ENCODE results near the gene C17orf113.

C17orf113 gene

GRCh38 chr17:42079541-42079940 is 29.1 kb upstream of the C17orf113 start:
- peaks cover 3% of the 10 kb centered on the region; the same call in 1 of the 2 replicates for H3K4me1 ChIP-seq (ENCODE audit: insufficient read depth, low read length)
- H3K9me3 ChIP-seq (ENCODE audit: control insufficient read depth, insufficient read depth, low read length) = no peaks in the 10 kb centered on the region
- no peaks in the 10 kb centered on the region for H3K36me3 ChIP-seq (ENCODE audit: insufficient read depth, low read length)
- H3K9ac ChIP-seq (ENCODE audit: low read depth, low read length) = no peak overlapping the region

GRCh38 chr17:42078396-42079043 is 28.1 kb upstream of the C17orf113 start:
- Histone ChIP-seq H3K36me3 (ENCODE audit: insufficient read depth, low read length) (no peaks in the 10 kb centered on the region), H3K9ac (ENCODE audit: low read depth, low read length) (no peak overlapping the region), H3K4me1 (ENCODE audit: insufficient read depth, low read length) (peaks cover 3% of the 10 kb centered on the region; the same call in 1 of the 2 replicates), H3K9me3 (ENCODE audit: control insufficient read depth, insufficient read depth, low read length) (no peaks in the 10 kb centered on the region)

- Histone ChIP-seq H3K36me3 (ENCODE audit: insufficient read depth, low read length) (no peaks in the 10 kb centered on the region), H3K4me1 (ENCODE audit: insufficient read depth, low read length) (peaks cover 3% of the 10 kb centered on the region; the same call in 1 of the 2 replicates), H3K9me3 (ENCODE audit: control insufficient read depth, insufficient read depth, low read length) (no peaks in the 10 kb centered on the region), H3K9ac (ENCODE audit: low read depth, low read length) (no peak overlapping the region)
Observed at GRCh38 chr17:42077755-42078154, 27.4 kb upstream of the C17orf113 start.

- peaks cover 1% of the 10 kb centered on the region; the same call in 1 of the 2 replicates for H3K4me1 ChIP-seq (ENCODE audit: insufficient read depth, low read length)
- no peaks in the 10 kb centered on the region for H3K9me3 ChIP-seq (ENCODE audit: control insufficient read depth, insufficient read depth, low read length)
- no peak overlapping the region for H3K9ac ChIP-seq (ENCODE audit: low read depth, low read length)
- no peaks in the 10 kb centered on the region for H3K36me3 ChIP-seq (ENCODE audit: insufficient read depth, low read length)
Observed at GRCh38 chr17:42076797-42077559, 26.6 kb upstream of the C17orf113 start.

- peaks cover 4% of the 10 kb centered on the region; the same call in 1 of the 2 replicates for H3K4me1 ChIP-seq (ENCODE audit: insufficient read depth, low read length)
- no peaks in the 10 kb centered on the region for H3K9me3 ChIP-seq (ENCODE audit: control insufficient read depth, insufficient read depth, low read length)
- no peaks in the 10 kb centered on the region for H3K36me3 ChIP-seq (ENCODE audit: insufficient read depth, low read length)
- H3K9ac ChIP-seq (ENCODE audit: low read depth, low read length) = no peak overlapping the region
Observed at GRCh38 chr17:42075789-42076188, 25.4 kb upstream of the C17orf113 start.

GRCh38 chr17:42072323-42073187 is 22.2 kb upstream of the C17orf113 start:
- Histone ChIP-seq H3K9ac (ENCODE audit: low read depth, low read length) (peak overlapping the region; percentile 72), H3K4me1 (ENCODE audit: insufficient read depth, low read length) (peaks cover 9% of the 10 kb centered on the region; the same call in 1 of the 2 replicates), H3K36me3 (ENCODE audit: insufficient read depth, low read length) (no peaks in the 10 kb centered on the region), H3K9me3 (ENCODE audit: control insufficient read depth, insufficient read depth, low read length) (no peaks in the 10 kb centered on the region)

GRCh38 chr17:42071810-42072209 is 21.4 kb upstream of the C17orf113 start:
- H3K36me3 ChIP-seq (ENCODE audit: insufficient read depth, low read length) = no peaks in the 10 kb centered on the region
- peak overlapping the region; percentile 72; the same call in 1 of the 2 replicates for H3K9ac ChIP-seq (ENCODE audit: low read depth, low read length)
- no peaks in the 10 kb centered on the region for H3K9me3 ChIP-seq (ENCODE audit: control insufficient read depth, insufficient read depth, low read length)
- H3K4me1 ChIP-seq (ENCODE audit: insufficient read depth, low read length) = peaks cover 9% of the 10 kb centered on the region; the same call in 1 of the 2 replicates

GRCh38 chr17:42068979-42069378 is 18.6 kb upstream of the C17orf113 start:
- H3K4me1 ChIP-seq (ENCODE audit: insufficient read depth, low read length) = peaks cover 9% of the 10 kb centered on the region; the same call in 1 of the 2 replicates
- no peaks in the 10 kb centered on the region for H3K9me3 ChIP-seq (ENCODE audit: control insufficient read depth, insufficient read depth, low read length)
- H3K9ac ChIP-seq (ENCODE audit: low read depth, low read length) = no peak overlapping the region
- no peaks in the 10 kb centered on the region for H3K36me3 ChIP-seq (ENCODE audit: insufficient read depth, low read length)

- no peaks in the 10 kb centered on the region for H3K9me3 ChIP-seq (ENCODE audit: control insufficient read depth, insufficient read depth, low read length)
- peaks cover 12% of the 10 kb centered on the region; the same call in 1 of the 2 replicates for H3K4me1 ChIP-seq (ENCODE audit: insufficient read depth, low read length)
- no peak overlapping the region for H3K9ac ChIP-seq (ENCODE audit: low read depth, low read length)
- no peaks in the 10 kb centered on the region for H3K36me3 ChIP-seq (ENCODE audit: insufficient read depth, low read length)
Observed at GRCh38 chr17:42067371-42068091, 17.1 kb upstream of the C17orf113 start.

- Histone ChIP-seq H3K9ac (ENCODE audit: low read depth, low read length) (no peak overlapping the region), H3K4me1 (ENCODE audit: insufficient read depth, low read length) (peaks cover 16% of the 10 kb centered on the region), H3K36me3 (ENCODE audit: insufficient read depth, low read length) (no peaks in the 10 kb centered on the region), H3K9me3 (ENCODE audit: control insufficient read depth, insufficient read depth, low read length) (no peaks in the 10 kb centered on the region)
Observed at GRCh38 chr17:42065201-42065600, 14.8 kb upstream of the C17orf113 start.

- H3K9me3 ChIP-seq (ENCODE audit: control insufficient read depth, insufficient read depth, low read length) = no peaks in the 10 kb centered on the region
- H3K36me3 ChIP-seq (ENCODE audit: insufficient read depth, low read length) = no peaks in the 10 kb centered on the region
- no peak overlapping the region for H3K9ac ChIP-seq (ENCODE audit: low read depth, low read length)
- H3K4me1 ChIP-seq (ENCODE audit: insufficient read depth, low read length) = peaks cover 11% of the 10 kb centered on the region
Observed at GRCh38 chr17:42062681-42063080, 12.3 kb upstream of the C17orf113 start.

GRCh38 chr17:42061646-42062487 is 11.5 kb upstream of the C17orf113 start:
- Histone ChIP-seq H3K9me3 (ENCODE audit: control insufficient read depth, insufficient read depth, low read length) (no peaks in the 10 kb centered on the region), H3K4me1 (ENCODE audit: insufficient read depth, low read length) (peaks cover 11% of the 10 kb centered on the region), H3K9ac (ENCODE audit: low read depth, low read length) (no peak overlapping the region), H3K36me3 (ENCODE audit: insufficient read depth, low read length) (no peaks in the 10 kb centered on the region)

GRCh38 chr17:42060231-42060630 is 9.8 kb upstream of the C17orf113 start:
- Histone ChIP-seq H3K9ac (ENCODE audit: low read depth, low read length) (no peak overlapping the region), H3K9me3 (ENCODE audit: control insufficient read depth, insufficient read depth, low read length) (no peaks in the 10 kb centered on the region), H3K4me1 (ENCODE audit: insufficient read depth, low read length) (peaks cover 16% of the 10 kb centered on the region), H3K36me3 (ENCODE audit: insufficient read depth, low read length) (no peaks in the 10 kb centered on the region)
